ENCODE results near the gene CRYBG1.

GRCh38 chr6:106536851-106537250, 176.3 kb downstream of the CRYBG1 start:
- TF ChIP-seq, protein P1, sequence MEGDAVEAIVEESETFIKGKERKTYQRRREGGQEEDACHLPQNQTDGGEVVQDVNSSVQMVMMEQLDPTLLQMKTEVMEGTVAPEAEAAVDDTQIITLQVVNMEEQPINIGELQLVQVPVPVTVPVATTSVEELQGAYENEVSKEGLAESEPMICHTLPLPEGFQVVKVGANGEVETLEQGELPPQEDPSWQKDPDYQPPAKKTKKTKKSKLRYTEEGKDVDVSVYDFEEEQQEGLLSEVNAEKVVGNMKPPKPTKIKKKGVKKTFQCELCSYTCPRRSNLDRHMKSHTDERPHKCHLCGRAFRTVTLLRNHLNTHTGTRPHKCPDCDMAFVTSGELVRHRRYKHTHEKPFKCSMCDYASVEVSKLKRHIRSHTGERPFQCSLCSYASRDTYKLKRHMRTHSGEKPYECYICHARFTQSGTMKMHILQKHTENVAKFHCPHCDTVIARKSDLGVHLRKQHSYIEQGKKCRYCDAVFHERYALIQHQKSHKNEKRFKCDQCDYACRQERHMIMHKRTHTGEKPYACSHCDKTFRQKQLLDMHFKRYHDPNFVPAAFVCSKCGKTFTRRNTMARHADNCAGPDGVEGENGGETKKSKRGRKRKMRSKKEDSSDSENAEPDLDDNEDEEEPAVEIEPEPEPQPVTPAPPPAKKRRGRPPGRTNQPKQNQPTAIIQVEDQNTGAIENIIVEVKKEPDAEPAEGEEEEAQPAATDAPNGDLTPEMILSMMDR (conservative IDR thresholded peaks at IDR 0.05) = no peak
- TF ChIP-seq ZFX (IDR thresholded peaks at IDR 0.05) = no peak
